Measurements from ENCODE around the gene LEMD2.
A peak's percentile ranks its signal among the peaks of the same experiment; 100 is the strongest.
"Not testable (repeated sequence)": the region's sequence is repeated elsewhere in the genome, so short reads cannot be mapped to it uniquely, and the experiment has no call there.

LEMD2 gene

GRCh38 chr6:33788694-33789549, at the start of gene LEMD2:
Gene LEMD2 (minus strand): TSS chr6:33789130. CDS start chr6:33789116, 14 bp downstream.
- DNase-seq (ENCODE audit: low read depth in 3 of 3, low spot score in 1 of 3): peak; percentile 71 to 94 (median 87)

- no peak for DNase-seq (ENCODE audit: low read depth in 3 of 3, low spot score in 1 of 3)
These were observed 49.2 kb upstream of the LEMD2 start for GRCh38 chr6:33837971-33838665.

GRCh38 chr6:33836806-33837469, 48.0 kb upstream of the LEMD2 start:
- DNase-seq (ENCODE audit: low read depth in 3 of 3, low spot score in 1 of 3): no peak

GRCh38 chr6:33834401-33835392, 45.8 kb upstream of the LEMD2 start:
- no peak for DNase-seq (ENCODE audit: low read depth in 3 of 3, low spot score in 1 of 3)

GRCh38 chr6:33833599-33833998, 44.7 kb upstream of the LEMD2 start:
- DNase-seq (ENCODE audit: low read depth in 3 of 3, low spot score in 1 of 3): no peak

DNA sequence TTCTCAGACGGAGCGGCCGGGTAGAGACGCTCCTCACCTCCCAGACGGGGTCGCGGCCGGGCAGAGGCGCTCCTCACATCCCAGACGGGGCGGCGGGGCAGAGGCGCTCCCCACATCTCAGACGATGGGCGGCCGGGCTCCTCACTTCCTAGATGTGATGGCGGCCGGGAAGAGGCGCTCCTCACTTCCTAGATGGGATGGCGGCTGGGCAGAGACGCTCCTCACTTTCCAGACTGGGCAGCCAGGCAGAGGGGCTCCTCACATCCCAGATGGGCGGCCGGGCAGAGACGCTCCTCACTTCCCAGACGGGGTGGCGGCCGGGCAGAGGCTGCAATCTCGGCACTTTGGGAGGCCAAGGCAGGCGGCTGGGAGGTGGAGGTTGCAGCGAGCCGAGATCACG, 43.9 kb upstream of the LEMD2 start:
- not testable (repeated sequence) for DNase-seq (ENCODE audit: low read depth in 3 of 3, low spot score in 1 of 3)

- DNase-seq (ENCODE audit: low read depth in 3 of 3, low spot score in 1 of 3): not testable (repeated sequence)
These were observed 42.8 kb upstream of the LEMD2 start for GRCh38 chr6:33831725-33832124.

DNA sequence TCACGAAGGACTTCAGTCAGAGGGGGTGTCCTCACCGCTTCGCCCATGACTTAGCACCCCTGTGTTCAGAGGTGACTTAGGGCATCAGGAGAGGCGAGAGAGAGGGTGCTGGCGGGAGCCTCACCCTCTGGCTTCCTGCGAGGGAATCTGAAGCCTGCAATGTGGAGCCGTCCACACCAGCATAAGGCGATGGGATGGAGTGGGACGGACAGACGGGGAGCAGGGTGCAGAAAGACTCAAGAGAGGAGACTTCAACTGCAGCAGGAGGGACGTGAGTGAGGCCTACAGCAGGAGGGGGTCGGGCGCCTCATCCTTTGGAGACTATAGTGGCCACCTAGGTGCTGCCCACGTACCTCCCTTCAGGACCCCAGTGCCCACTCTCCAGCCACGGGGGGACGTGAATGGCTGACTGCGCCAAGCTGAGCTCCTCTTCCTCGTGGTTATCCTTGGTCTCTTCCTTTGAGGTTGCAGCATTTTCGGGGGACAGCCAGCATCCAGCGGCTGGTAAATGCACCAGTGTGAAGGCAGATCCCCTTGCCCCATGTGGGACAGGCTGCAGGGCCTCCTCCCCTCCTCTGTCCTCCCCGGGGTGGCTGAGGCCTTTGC, 41.8 kb upstream of the LEMD2 start:
- no peak for DNase-seq (ENCODE audit: low read depth in 3 of 3, low spot score in 1 of 3)

- no peak for DNase-seq (ENCODE audit: low read depth in 3 of 3, low spot score in 1 of 3)
These were observed 40.1 kb upstream of the LEMD2 start for GRCh38 chr6:33828764-33829731.

DNA sequence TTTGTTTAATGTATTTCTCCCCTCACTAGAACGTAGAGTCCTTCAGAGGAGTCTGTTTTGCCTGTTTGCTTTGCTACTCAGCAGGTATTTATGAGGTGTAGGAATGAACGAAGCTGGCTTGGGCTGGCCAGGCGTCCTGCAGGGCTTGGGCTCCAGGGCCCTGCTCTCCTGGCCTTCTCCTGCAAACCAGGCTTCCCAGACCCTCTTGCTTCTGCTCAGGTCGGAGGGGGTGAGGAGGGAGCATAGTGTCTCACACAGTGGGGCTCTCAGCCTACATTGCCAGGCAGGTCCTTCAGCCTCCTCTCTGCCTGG, 39.5 kb upstream of the LEMD2 start:
- DNase-seq (ENCODE audit: low read depth in 3 of 3, low spot score in 1 of 3): no peak

DNA sequence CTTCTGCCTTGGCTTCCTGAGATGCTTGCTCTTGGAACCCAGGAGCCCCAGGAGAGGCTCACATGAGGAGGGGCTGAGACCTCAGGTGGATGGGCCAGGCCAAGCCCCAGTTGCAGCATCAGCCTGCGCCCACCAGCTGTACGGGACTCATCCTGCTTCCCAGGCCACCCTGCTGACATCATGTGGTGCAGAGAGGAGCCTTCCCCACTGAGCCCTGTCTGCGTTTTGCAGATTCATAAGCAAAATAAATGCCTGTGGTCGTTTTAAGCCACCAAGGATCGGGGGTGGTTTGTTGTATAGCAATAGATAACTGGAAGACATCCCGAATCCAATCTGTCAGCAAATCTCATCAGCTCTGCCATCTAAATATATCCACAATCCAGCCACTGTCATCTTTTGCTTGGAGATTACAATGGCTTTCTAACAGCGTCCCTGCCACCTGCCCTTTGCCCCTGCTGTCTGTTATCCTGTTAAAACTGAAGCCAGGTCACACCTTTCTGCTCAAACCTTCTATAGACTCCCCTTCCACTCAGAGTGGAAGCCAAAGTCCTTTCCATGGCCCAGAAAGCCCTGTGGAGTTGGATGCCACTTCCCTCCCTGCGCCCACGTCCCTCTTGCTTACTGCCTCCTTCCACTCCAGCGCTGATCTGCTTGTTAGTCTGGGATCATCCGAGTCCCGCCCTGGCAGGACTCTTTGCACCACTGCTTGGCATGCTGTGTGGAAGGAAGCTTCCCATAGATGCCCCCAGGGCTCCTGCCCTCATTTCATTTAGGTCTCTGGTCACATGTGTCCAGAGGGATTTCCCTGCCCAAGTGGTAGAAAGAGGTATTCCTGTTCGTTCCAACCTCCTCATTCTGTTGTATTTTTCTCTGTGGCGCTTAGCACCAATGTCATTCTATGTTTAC, 38.9 kb upstream of the LEMD2 start:
- no peak for DNase-seq (ENCODE audit: low read depth in 3 of 3, low spot score in 1 of 3)

- DNase-seq (ENCODE audit: low read depth in 3 of 3, low spot score in 1 of 3): no peak
These were observed 37.6 kb upstream of the LEMD2 start for GRCh38 chr6:33826537-33826936.

- DNase-seq (ENCODE audit: low read depth in 3 of 3, low spot score in 1 of 3): no peak
These were observed 35.7 kb upstream of the LEMD2 start for GRCh38 chr6:33824461-33825154.

GRCh38 chr6:33823806-33824205, 34.9 kb upstream of the LEMD2 start:
- DNase-seq (ENCODE audit: low read depth in 3 of 3, low spot score in 1 of 3): no peak

DNA sequence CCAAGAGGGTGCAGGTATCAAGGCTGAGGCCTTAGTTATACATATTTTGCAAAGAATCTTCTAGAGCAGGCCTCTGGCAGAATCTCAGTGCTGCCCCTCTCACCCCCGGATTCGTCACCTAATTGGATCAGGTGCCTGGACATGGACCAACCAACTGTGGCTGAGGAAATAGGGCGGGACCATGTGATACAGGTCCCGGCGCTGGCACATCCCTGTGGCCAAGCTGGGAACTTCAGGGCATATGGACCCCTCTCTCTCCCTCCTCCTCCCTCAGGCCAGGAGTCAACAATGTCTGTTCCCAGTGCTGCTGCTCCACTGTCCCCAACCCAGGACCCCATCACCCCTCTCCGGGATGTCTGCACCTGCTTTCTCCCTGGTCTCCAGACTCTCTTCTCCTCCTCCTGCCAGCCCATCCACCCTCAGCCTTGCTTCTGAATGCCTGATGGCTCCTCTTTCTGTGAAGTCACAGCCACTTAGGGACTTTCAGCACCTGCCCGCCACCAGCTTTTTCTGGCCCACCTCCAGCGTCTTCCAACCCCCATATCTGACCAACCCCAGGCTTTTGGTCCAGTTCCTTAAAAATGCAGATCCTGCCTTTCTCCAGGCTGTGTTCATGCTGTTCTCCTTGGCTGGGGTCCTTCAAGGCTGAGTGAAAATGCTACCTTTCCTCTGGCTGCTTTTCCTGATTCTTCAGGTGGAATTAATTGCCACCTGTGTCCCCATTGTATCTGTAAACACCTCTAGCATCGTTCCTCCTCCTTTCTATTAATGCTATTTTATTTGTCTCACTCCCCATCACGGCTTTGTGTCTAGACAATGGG, 33.9 kb upstream of the LEMD2 start:
- no peak for DNase-seq (ENCODE audit: low read depth in 3 of 3, low spot score in 1 of 3)

DNA sequence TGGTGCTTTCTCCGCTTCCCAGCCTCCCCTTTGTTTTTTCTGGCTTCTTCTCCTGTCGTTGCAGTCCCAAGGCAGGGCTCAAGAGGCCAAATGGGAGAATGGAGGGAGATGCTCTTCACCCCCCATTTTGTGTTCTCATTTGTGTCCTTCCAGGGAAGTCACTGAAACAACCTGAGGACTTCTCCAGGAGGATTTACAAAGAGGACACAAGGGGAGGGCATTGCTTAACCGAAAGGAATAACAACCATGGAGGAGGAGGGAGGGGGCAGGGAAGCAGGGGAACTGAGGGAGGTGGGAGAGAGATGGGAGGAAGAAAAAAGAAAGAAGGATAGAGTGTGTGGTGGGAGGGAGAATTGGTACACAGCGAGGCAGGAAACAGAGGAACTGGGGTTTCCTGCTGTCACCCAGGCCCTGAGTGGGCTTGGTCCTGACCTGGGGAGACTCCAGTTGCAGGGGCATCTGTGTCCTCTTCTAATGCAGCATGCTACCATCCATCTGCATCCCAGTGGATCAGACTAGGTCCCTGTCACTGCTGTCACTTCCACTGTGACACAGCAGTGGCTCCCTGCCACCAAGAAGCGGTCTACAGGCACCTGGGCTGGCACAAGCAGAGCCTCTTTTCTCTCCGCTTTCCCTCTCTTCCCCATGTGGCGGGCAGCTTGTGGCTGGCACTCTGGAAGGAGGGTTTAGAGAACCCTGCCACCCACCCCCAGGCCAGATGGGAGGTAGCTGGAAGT, 32.0 kb upstream of the LEMD2 start:
- no peak for DNase-seq (ENCODE audit: low read depth in 3 of 3, low spot score in 1 of 3)

All from stimulated activated CD4-positive, alpha-beta T cell treated with anti-CD3 and anti-CD28 coated beads, TNF-alpha, amount 100 ng/mL, for 1 hour (primary cell).